Heart left ventricle (tissue), 16 donors: ENCODE data around the gene APCDD1. TPM values are rescaled to one million over a fixed set of nuclear protein-coding genes. Genes with fewer than 3 reads are reported as not detected.

ENCODE experiments used
- ATAC-seq, 4 donors: fragments of 200-7000 bp; cut with Tn5 transposase; one replicate each; pipeline ENCODE4 v1.9.1; 2020 to 2022; ENCODE audit warnings: moderate library complexity in 4 of 4, mild to moderate bottlenecking in 3 of 4, moderate number of reproducible peaks in 1 of 4
- DNase-seq, 5 donors: peaks; one replicate each; pipeline ENCODE4 v3.0.0-alpha.2; 2020
- H3K27ac ChIP-seq, 12 donors: fragments of 200-600 bp; sonication (generic) in 4 of 12; one replicate each; pipeline versions ENCODE4 v1.5.0 to v1.8.0; 2016 to 2022; ENCODE audit warnings: mild to moderate bottlenecking in 2 of 12
- H3K27me3 ChIP-seq, 9 donors: fragments of 200-600 bp; sonication (generic) in 2 of 9; one replicate each; pipeline versions ENCODE4 v1.5.1 to v1.8.0; 2016 to 2022; ENCODE audit warnings: mild to moderate bottlenecking in 3 of 9
- H3K36me3 ChIP-seq, 9 donors: fragments of 200-600 bp; sonication (generic) in 2 of 9; one replicate each; pipeline versions ENCODE4 v1.5.0 to v1.8.0; 2018 to 2022; ENCODE audit warnings: mild to moderate bottlenecking in 2 of 9
- H3K4me1 ChIP-seq, 12 donors: fragments of 200-600 bp; sonication (generic) in 4 of 12; one replicate each; pipeline versions ENCODE4 v1.5.0 to v1.8.0; 2016 to 2022; ENCODE audit warnings: mild to moderate bottlenecking in 3 of 12
- H3K4me3 ChIP-seq, 12 donors: fragments of 200-600 bp; sonication (generic) in 4 of 12; one replicate each; pipeline versions ENCODE4 v1.5.0 to v1.8.0; 2017 to 2022; ENCODE audit warnings: mild to moderate bottlenecking in 9 of 12, moderate library complexity in 4 of 12
- H3K9me3 ChIP-seq, 12 donors: fragments of 200-600 bp; sonication (generic) in 4 of 12; one replicate each; pipeline versions ENCODE4 v1.5.0 to v1.8.0; 2016 to 2022; ENCODE audit warnings: mild to moderate bottlenecking in 1 of 12
- CTCF ChIP-seq, 12 donors: fragments of 200-600 bp; sonication (generic) in 4 of 12; IDR thresholded peaks; one replicate each; pipeline versions ENCODE4 v1.5.0 to v1.8.0; 2018 to 2022; ENCODE audit warnings: antibody characterized with exemption in 12 of 12, mild to moderate bottlenecking in 5 of 12
- POLR2A ChIP-seq, 2 donors: fragments of 450-650 bp; IDR thresholded peaks; one replicate each; pipeline ENCODE4 v1.6.1; 2017; ENCODE audit warnings: antibody characterized with exemption in 2 of 2, mild to moderate bottlenecking in 2 of 2, moderate library complexity in 2 of 2
- WGBS, 4 donors: extraction: QIAGEN DNeasy Blood & Tissue Kit in 2 of 4; methylation state at CpG; one replicate each; pipeline versions ENCODE4 v1.1.5 to v1.1.7; 2013 to 2018; 5-methylcytosine and 5-hydroxymethylcytosine counted together
- intact Hi-C, 10 donors: fragments of 100-400 bp; cut with DNase I; formaldehyde crosslinking; loops; one replicate each; pipeline versions ENCODE4 v1.11.1 to v1.14.2; 2022
- polyA plus RNA-seq, 2 donors: library from polyadenylated mRNA; stranded (reverse); fragments of 200-250 nt; gene quantifications; one replicate each; pipeline ENCODE4 v1.2.3, GENCODE V29; 2013
- total RNA-seq, 9 donors: library from RNA; depleted of rRNA in 2 of 9; stranded (reverse); fragments of >200 nt in 2 of 9; fragmentation: NEBNext Ultra II Directional in 3 of 9; extraction: Animal tissue kit (Norgen Biotek cat#: 25700) in 3 of 9; gene quantifications; one replicate each; pipeline versions ENCODE4 v1.1.0 to v1.2.4, GENCODE V29; 2016 to 2023
- donor health status: ischemic (EF 13 %, LVEDD 7.1; RV severe dilation, severe dysfunction).
- donor health status: healthy with polysubstance abuse.
- donor health status: DM: no; HTN: yes; CAD: no.
- donor health status: DM: no; HTN: no; CAD: no.
- donor health status: ischemic (EF 25% LVEDD 6.9; RV normal size, moderate dysfunction).
- donor health status: ischemic (EF 25% LVEDD 5.7; RV mildly dilated, moderate dysfunction).
- donor health status: healthy.
- donor health status: DM: yes; HTN: yes; CAD: no.
- donor health status: ischemic (EF 35%, LVEDD 5.7; RV mildly dilated, moderate dysfunction).
- donor health status: nonischemic (EF 11% LVEDD 7.7; RV severe dilation, severe dysfunction).
- donor health status: DM: yes; HTN: yes; CAD: no.
- donor health status: PGD.
- donor health status: ischemic (EF 29% LVEDD 5.4; RV normal size, mild dysfunction).
- donor health status: nonischemic (EF 23%, LVEDD 6.1; RV moderate dilation, normal function).

The APCDD1 gene
- total and polyA plus RNA-seq, 11 donors = 7.5 to 65.4 (median 15.7) TPM

GRCh38 chr18:10458691-10459090 is 4.3 kb downstream of the APCDD1 start:
- no peaks in the 10 kb centered on the region for H3K36me3 ChIP-seq
- H3K27ac ChIP-seq = no peak overlapping the region
- intact Hi-C loops = loop anchor here in 3 of 10 donors (5.0 kb wide), 2 partner anchors 54 to 59 kb away; no protein-coding TSS in a partner anchor
- ATAC-seq (no peak), DNase-seq (no peak)
- 91 to 96% (median 92%) methylated on average over 5 of the region's 5 CpGs for WGBS, 4 donors
- H3K9me3 ChIP-seq = no peaks in the 10 kb centered on the region
- TF ChIP-seq CTCF (IDR thresholded peaks at IDR 0.05) (no peak), POLR2A (IDR thresholded peaks at IDR 0.05) (no peak)
- peaks cover 0 to 35% (median 0%) of the 10 kb centered on the region in 9 donors for H3K27me3 ChIP-seq
- H3K4me1 ChIP-seq = peaks cover 0 to 20% (median 10%) of the 10 kb centered on the region in 12 donors
- H3K4me3 ChIP-seq = no peak overlapping the region

GRCh38 chr18:10459587-10459986 is 5.2 kb downstream of the APCDD1 start:
- H3K4me3 ChIP-seq = no peak overlapping the region
- WGBS, 4 donors = 0 to 86% (median 23%) methylated on average over 1 of the region's 1 CpG
- H3K27me3 ChIP-seq = peaks cover 0 to 30% (median 0%) of the 10 kb centered on the region in 9 donors
- no peak for TF ChIP-seq CTCF (IDR thresholded peaks at IDR 0.05)
- TF ChIP-seq POLR2A (IDR thresholded peaks at IDR 0.05) = no peak
- DNase-seq (no peak), ATAC-seq (no peak)
- H3K36me3 ChIP-seq = no peaks in the 10 kb centered on the region
- no peak overlapping the region for H3K27ac ChIP-seq
- intact Hi-C loops = loop anchor here in 3 of 10 donors (5.0 kb wide), 2 partner anchors 53 to 58 kb away; no protein-coding TSS in a partner anchor
- no peaks in the 10 kb centered on the region for H3K9me3 ChIP-seq
- H3K4me1 ChIP-seq = peaks cover 0 to 15% (median 8%) of the 10 kb centered on the region in 12 donors

- no peak for TF ChIP-seq CTCF (IDR thresholded peaks at IDR 0.05)
- TF ChIP-seq POLR2A (IDR thresholded peaks at IDR 0.05) = no peak
- Histone ChIP-seq H3K27me3 (peaks cover 0 to 22% (median 0%) of the 10 kb centered on the region in 9 donors), H3K4me1 (peaks cover 0 to 13% (median 6%) of the 10 kb centered on the region in 12 donors), H3K27ac (no peak overlapping the region), H3K36me3 (no peaks in the 10 kb centered on the region), H3K4me3 (no peak overlapping the region), H3K9me3 (no peaks in the 10 kb centered on the region)
- WGBS, 4 donors = 94 to 97% (median 96%) methylated on average over 8 of the region's 8 CpGs
- intact Hi-C loops = no loop called here
- ATAC-seq = no peak
- no peak for DNase-seq
These were observed 6.1 kb downstream of the APCDD1 start for GRCh38 chr18:10460414-10461018.

- intact Hi-C loops = no loop called here
- Histone ChIP-seq H3K4me1 (peaks cover 0 to 7% (median 0%) of the 10 kb centered on the region in 12 donors), H3K4me3 (no peak overlapping the region), H3K27ac (no peak overlapping the region), H3K27me3 (peaks cover 0 to 11% (median 0%) of the 10 kb centered on the region in 9 donors), H3K36me3 (no peaks in the 10 kb centered on the region), H3K9me3 (no peaks in the 10 kb centered on the region)
- ATAC-seq (no peak), DNase-seq (no peak)
- 85 to 93% (median 89%) methylated on average over 4 of the region's 4 CpGs for WGBS, 4 donors
- TF ChIP-seq POLR2A (IDR thresholded peaks at IDR 0.05) (no peak), CTCF (IDR thresholded peaks at IDR 0.05) (no peak)
These were observed 7.6 kb downstream of the APCDD1 start for GRCh38 chr18:10461989-10462388.
